Thyroid gland (tissue), 4 donors: ENCODE data around the gene PCNT. TPM values are rescaled to one million over a fixed set of nuclear protein-coding genes. Genes with fewer than 3 reads are reported as not detected.

ENCODE experiments used
- DNase-seq, 2 donors: peaks; one replicate each; pipeline ENCODE4 v3.0.0-alpha.2; 2019
- H3K27ac ChIP-seq, 3 donors: fragments of 200-600 bp; sonication (generic); 1 replicate in 2 of 3; 2 replicates in 1 of 3; pipeline ENCODE4 v1.5.1; 2016 to 2019; ENCODE audit warnings: mild to moderate bottlenecking in 1 of 3, moderate library complexity in 1 of 3
- H3K27me3 ChIP-seq: fragments of 200-600 bp; sonication (generic); one replicate; pipeline ENCODE4 v1.5.1; 2019
- H3K36me3 ChIP-seq, 2 donors: fragments of 200-600 bp; sonication (generic); one replicate each; pipeline ENCODE4 v1.5.1; 2016 to 2019
- H3K4me1 ChIP-seq, 2 donors: fragments of 200-600 bp; sonication (generic); one replicate each; pipeline ENCODE4 v1.5.1; 2017 to 2019
- H3K4me3 ChIP-seq, 3 donors: fragments of 200-600 bp; sonication (generic); replicated peaks in 1 of 3; 1 replicate in 2 of 3; 2 replicates in 1 of 3; pipeline ENCODE4 v1.5.1; 2016; ENCODE audit warnings: mild to moderate bottlenecking in 1 of 3
- H3K9me3 ChIP-seq: fragments of 200-600 bp; sonication (generic); one replicate; pipeline ENCODE4 v1.5.1; 2017
- CTCF ChIP-seq, 6 experiments: fragments of 200-600 bp in 3 of 6; fragments of 450-650 bp in 3 of 6; sonication (generic) in 3 of 6; IDR thresholded peaks; one replicate each; pipeline ENCODE4 v1.5.1; 2016 to 2019; ENCODE audit warnings: antibody characterized with exemption in 6 of 6, mild to moderate bottlenecking in 2 of 6, inconsistent platforms in 1 of 6, moderate library complexity in 1 of 6
- POLR2A ChIP-seq, 2 donors: fragments of 450-650 bp; IDR thresholded peaks; one replicate each; pipeline ENCODE4 v1.6.1; 2017; ENCODE audit warnings: antibody characterized with exemption in 2 of 2, mild to moderate bottlenecking in 2 of 2, moderate library complexity in 1 of 2
- WGBS, 2 donors: methylation state at CpG; one replicate each; pipeline ENCODE4 v1.1.5; 2017; 5-methylcytosine and 5-hydroxymethylcytosine counted together
- intact Hi-C: fragments of 100-400 bp; cut with DNase I; formaldehyde crosslinking; loops from one replicate; pipeline ENCODE4 v1.15.1; 2023
- total RNA-seq, 4 donors: library from RNA; depleted of rRNA; stranded (reverse); fragments of >200 nt; gene quantifications; one replicate each; pipeline ENCODE4 v1.2.3, GENCODE V29; 2016

PCNT gene
- 10 to 100 TPM; 23.9 to 36.6 (median 33.2) TPM for total RNA-seq

GRCh38 chr21:46323710-46324389 lies at the start of gene PCNT, which contains the start of gene C21orf58:
Gene PCNT (plus strand): TSS chr21:46324156. CDS start chr21:46324229, 73 bp downstream.
Gene C21orf58 (minus strand): TSS chr21:46323870. CDS start chr21:46322738, 1,132 bp downstream.
- Histone ChIP-seq H3K4me3 (peak within 1 kb of the TSS; percentile 69 to 98 (median 70)), H3K27ac (peak within 1 kb of the TSS; percentile 68 to 97 (median 72)), H3K36me3 (no peaks in the 10 kb centered on the region), H3K4me1 (peaks cover 9 to 23% of the 10 kb centered on the region in 2 donors), H3K9me3 (no peaks in the 10 kb centered on the region), H3K27me3 (no peaks in the 10 kb centered on the region)
- TF ChIP-seq POLR2A (IDR thresholded peaks at IDR 0.05) (peak in 1 of 2 donors; percentile 5), CTCF (IDR thresholded peaks at IDR 0.05) (no peak)
- intact Hi-C loops = loop anchor here (5.0 kb wide), 1 partner anchor 37 kb away; the partner anchor contains the start of genes MCM3AP and YBEY
- 0% methylated on average over 8 of the region's 76 CpGs; no CpG with 5 or more reads in 1 of the 2 donors for WGBS, 2 donors
- DNase-seq = peak; percentile 97 to 98

GRCh38 chr21:46274797-46275390 lies 49.1 kb upstream of the PCNT start:
- H3K9me3 ChIP-seq = no peaks in the 10 kb centered on the region
- peaks cover 78 to 94% of the 10 kb centered on the region in 2 donors for H3K36me3 ChIP-seq
- no peak for DNase-seq
- intact Hi-C loops = no loop called here
- H3K27me3 ChIP-seq = no peaks in the 10 kb centered on the region
- no peak overlapping the region for H3K4me3 ChIP-seq
- no peak for TF ChIP-seq CTCF (IDR thresholded peaks at IDR 0.05)
- no peak for TF ChIP-seq POLR2A (IDR thresholded peaks at IDR 0.05)
- 95 to 98% methylated on average over 11 of the region's 11 CpGs for WGBS, 2 donors
- no peaks in the 10 kb centered on the region for H3K4me1 ChIP-seq
- H3K27ac ChIP-seq = no peak overlapping the region

DNA sequence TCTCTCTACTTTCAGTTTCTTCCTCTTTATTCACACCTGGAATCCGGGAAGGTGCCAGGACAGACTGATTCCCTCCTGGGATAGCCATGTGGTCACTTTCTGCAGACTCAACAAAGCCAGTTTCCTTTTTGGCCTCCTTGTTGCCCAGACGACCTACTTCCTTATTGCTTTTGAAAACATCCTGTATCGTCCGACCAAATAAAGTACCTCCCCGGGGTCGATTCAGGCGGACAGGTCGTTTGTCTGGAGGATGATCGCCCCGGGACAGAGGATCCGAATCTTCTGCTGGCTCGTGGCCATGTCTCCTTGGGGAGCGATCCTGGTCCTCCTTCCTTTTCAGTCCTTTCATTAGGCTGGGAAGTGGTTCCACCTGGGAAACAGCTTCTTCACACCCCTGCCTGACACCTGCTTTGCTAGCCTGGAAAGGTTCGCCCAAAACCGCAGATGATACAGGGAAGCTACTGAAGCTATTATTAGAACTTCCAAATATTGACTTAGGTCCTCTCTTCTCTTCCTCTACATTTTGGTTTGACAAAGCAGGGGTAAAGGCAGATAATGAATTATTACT lies 39.8 kb upstream of the PCNT start:
- no peaks in the 10 kb centered on the region for H3K9me3 ChIP-seq
- DNase-seq = no peak
- peaks cover 33 to 41% of the 10 kb centered on the region in 2 donors for H3K4me1 ChIP-seq
- TF ChIP-seq CTCF (IDR thresholded peaks at IDR 0.05) (no peak), POLR2A (IDR thresholded peaks at IDR 0.05) (no peak)
- 64 to 81% methylated on average over 15 of the region's 15 CpGs for WGBS, 2 donors
- H3K27me3 ChIP-seq = no peaks in the 10 kb centered on the region
- no peak overlapping the region for H3K4me3 ChIP-seq
- intact Hi-C loops = no loop called here
- no peak overlapping the region for H3K27ac ChIP-seq
- peaks cover 10 to 19% of the 10 kb centered on the region in 2 donors for H3K36me3 ChIP-seq

DNA sequence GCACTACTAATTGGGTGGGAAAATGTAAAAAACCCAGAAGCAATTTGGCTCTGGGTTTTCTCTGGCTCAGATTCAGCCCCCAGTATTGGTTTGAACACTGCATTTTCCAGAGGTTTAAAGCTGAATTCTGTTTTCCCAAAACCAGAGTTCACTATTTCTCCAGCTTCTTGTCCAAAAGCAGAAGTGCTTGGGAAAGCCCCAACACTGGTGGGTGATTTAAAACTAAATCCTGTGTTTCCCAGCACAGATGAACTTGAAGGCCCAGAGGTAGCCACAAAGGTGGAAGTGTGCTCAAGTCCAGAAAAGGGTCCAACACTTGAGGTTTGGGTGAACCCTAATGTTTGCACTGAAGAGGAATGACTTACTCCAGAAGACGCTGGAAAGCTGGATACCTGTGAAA lies 39.2 kb upstream of the PCNT start:
- 88 to 100% methylated on average over 1 of the region's 1 CpG for WGBS, 2 donors
- H3K27me3 ChIP-seq = no peaks in the 10 kb centered on the region
- DNase-seq = no peak
- intact Hi-C loops = loop anchor here (5.0 kb wide), 1 partner anchor 38 kb away; the partner anchor contains the start of genes C21orf58 and PCNT
- H3K27ac ChIP-seq = no peak overlapping the region
- H3K9me3 ChIP-seq = no peaks in the 10 kb centered on the region
- H3K36me3 ChIP-seq = peaks cover 4 to 14% of the 10 kb centered on the region in 2 donors
- TF ChIP-seq CTCF (IDR thresholded peaks at IDR 0.05) = no peak
- no peak for TF ChIP-seq POLR2A (IDR thresholded peaks at IDR 0.05)
- H3K4me3 ChIP-seq = no peak overlapping the region
- H3K4me1 ChIP-seq = peaks cover 33 to 41% of the 10 kb centered on the region in 2 donors
